Immature natural killer cell (primary cell): ENCODE results near the gene PPP1CB. TPM values are rescaled to one million over a fixed set of nuclear protein-coding genes. Genes with fewer than 3 reads are reported as not detected.

Experiments
- DNase-seq, 3 donors: peaks; one replicate each; pipeline ENCODE4 v3.0.0; 2022; ENCODE audit warnings: mixed read lengths in 1 of 3
- H3K27ac Mint-ChIP-seq, 6 donors: one replicate each; pipeline ENCODE4 v1.8.0; 2020; ENCODE audit warnings: mixed read lengths in 6 of 6, mild to moderate bottlenecking in 5 of 6, inconsistent platforms in 4 of 6, moderate library complexity in 3 of 6
- H3K27me3 Mint-ChIP-seq, 3 donors: one replicate each; pipeline ENCODE4 v1.8.0; 2020 to 2021; ENCODE audit warnings: low read depth in 3 of 3, mild to moderate bottlenecking in 3 of 3, mixed read lengths in 3 of 3, moderate library complexity in 3 of 3, inconsistent platforms in 1 of 3
- H3K36me3 Mint-ChIP-seq, 3 donors: one replicate each; pipeline ENCODE4 v1.8.0; 2020; ENCODE audit warnings: mixed read lengths in 3 of 3, inconsistent platforms in 2 of 3, mild to moderate bottlenecking in 2 of 3
- H3K4me1 Mint-ChIP-seq, 2 donors: one replicate each; pipeline ENCODE4 v1.8.0; 2020; ENCODE audit warnings: inconsistent platforms in 2 of 2, mild to moderate bottlenecking in 2 of 2, mixed read lengths in 2 of 2, moderate library complexity in 1 of 2
- H3K4me3 Mint-ChIP-seq, 5 donors: one replicate each; pipeline ENCODE4 v1.8.0; 2020; ENCODE audit warnings: mild to moderate bottlenecking in 5 of 5, mixed read lengths in 5 of 5, inconsistent platforms in 3 of 5, moderate library complexity in 3 of 5
- H3K9me3 Mint-ChIP-seq, 6 donors: one replicate each; pipeline ENCODE4 v1.8.0; 2020; ENCODE audit warnings: mild to moderate bottlenecking in 6 of 6, mixed read lengths in 6 of 6, inconsistent platforms in 4 of 6, moderate library complexity in 3 of 6
- polyA plus RNA-seq, 3 donors: library from polyadenylated mRNA; unstranded; fragments of 300-500 nt; fragmentation: Illumina TruSeq; gene quantifications; one replicate each; pipeline ENCODE4 v1.2.3, GENCODE V29; 2021

The PPP1CB gene
- polyA plus RNA-seq, 3 donors from 2014 or later: 62.1 to 104 (median 72.3) TPM

DNA sequence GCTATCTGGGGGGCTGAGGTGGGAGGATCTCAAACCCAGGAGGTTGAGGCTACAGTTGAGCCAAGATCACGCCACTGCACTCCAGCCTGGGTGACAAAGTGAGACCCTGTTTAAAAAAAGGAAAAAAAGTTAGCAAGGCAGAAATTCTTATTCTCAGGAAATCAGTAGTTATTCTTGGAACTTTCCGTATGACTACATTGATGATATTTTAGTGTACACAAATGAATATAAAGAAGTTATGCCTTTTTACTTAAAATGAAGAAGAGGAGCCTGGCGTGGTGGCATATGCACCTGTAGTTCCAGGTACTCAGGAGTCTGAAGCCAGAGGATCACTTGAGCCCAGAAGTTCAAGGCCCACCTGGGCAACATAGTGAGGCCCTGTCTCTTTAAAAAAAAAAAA lies 66.4 kb downstream of the PPP1CB start:
- Mint-ChIP-seq H3K36me3 (no peaks in the 10 kb centered on the region), H3K27me3 (peaks cover 0 to 2% (median 0%) of the 10 kb centered on the region in 3 donors), H3K9me3 (no peaks in the 10 kb centered on the region), H3K27ac (no peak overlapping the region), H3K4me3 (no peak overlapping the region), H3K4me1 (peaks cover 4 to 6% of the 10 kb centered on the region in 2 donors)
- no peak for DNase-seq

DNA sequence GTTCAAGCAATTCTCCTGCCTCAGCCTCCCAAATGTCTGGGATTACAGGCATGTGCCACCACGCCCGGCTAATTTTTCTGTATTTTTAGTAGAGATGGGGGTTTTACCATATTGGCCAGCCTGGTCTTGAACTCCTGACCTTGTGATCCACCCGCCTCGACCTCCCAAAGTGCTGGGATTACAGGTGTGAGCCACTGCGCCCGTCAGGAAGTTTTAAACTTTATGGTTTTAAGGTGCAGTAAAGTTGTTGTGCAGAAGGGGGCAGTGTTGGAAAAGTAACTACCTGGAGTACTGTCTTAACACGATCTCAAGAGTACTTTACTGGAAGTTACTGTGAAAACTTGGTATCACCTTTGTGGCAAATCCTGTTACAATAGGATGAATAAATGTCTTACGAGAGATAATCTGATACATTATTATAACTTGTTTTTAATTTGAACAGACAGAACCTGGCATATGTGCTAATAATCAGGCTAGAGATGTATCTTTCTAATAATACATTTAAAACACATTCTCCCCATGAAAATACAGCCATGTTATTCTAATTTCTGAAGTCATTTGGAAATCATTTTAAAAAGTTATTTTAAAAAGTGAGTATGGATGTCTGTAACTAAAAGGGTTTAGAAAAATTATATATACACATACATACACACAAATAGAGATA lies 69.8 kb downstream of the PPP1CB start:
- DNase-seq: peak; percentile 56 to 62 (median 57)
- peak overlapping the region in 2 of 6 donors; percentile 59 to 72 for H3K27ac Mint-ChIP-seq
- H3K4me3 Mint-ChIP-seq: no peak overlapping the region

DNA sequence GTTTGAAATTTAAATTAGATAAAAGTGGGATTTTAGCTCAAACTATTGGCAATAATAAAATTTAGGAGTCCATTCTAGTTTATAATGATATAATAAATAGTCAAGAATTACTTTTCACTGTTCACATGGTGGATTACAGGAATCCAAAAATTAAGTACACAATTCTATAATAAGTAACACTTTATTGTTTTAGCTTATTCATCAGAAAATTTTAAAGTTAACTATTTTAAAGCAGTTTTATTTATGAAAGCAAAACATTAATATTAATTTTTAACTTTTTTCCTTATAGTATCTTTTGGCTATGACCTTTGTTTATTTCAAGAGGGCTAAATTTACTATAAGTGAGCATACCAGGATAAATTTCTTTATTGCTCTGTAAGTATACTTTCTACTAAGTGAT lies 70.4 kb downstream of the PPP1CB start:
- DNase-seq: no peak
- Mint-ChIP-seq H3K9me3 (no peaks in the 10 kb centered on the region), H3K4me1 (peaks cover 4 to 6% of the 10 kb centered on the region in 2 donors), H3K27me3 (no peaks in the 10 kb centered on the region), H3K36me3 (no peaks in the 10 kb centered on the region), H3K27ac (no peak overlapping the region), H3K4me3 (no peak overlapping the region)

More for the DNA sequence above, 69.8 kb downstream of the PPP1CB start:
- peaks cover 0 to 2% (median 0%) of the 10 kb centered on the region in 3 donors for H3K27me3 Mint-ChIP-seq
- H3K9me3 Mint-ChIP-seq: no peaks in the 10 kb centered on the region
- H3K36me3 Mint-ChIP-seq: no peaks in the 10 kb centered on the region
- H3K4me1 Mint-ChIP-seq: peaks cover 4 to 6% of the 10 kb centered on the region in 2 donors

DNA sequence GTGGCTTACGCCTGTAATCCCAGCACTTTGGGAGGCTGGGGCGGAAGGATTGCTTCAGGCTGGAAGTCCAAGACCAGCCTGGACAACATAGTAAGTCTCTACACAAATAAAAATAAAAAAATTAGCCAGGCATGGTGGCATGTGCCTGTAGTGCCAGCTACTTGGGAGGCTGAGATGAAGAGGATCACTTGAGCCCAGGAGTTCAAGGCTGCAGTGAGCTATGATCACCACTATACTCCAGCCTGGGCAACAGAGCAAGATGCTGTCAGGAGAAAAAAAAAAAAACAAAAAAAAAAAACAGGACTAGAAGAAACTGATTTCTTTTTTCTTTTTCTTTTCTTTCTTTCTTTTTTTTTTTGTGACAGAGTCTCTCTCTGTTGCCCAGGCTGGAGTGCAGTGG lies 72.6 kb downstream of the PPP1CB start:
- Mint-ChIP-seq H3K27me3 (no peaks in the 10 kb centered on the region), H3K9me3 (no peaks in the 10 kb centered on the region), H3K27ac (no peak overlapping the region), H3K4me3 (no peak overlapping the region), H3K36me3 (no peaks in the 10 kb centered on the region), H3K4me1 (peaks cover 4 to 6% of the 10 kb centered on the region in 2 donors)
- no peak for DNase-seq

DNA sequence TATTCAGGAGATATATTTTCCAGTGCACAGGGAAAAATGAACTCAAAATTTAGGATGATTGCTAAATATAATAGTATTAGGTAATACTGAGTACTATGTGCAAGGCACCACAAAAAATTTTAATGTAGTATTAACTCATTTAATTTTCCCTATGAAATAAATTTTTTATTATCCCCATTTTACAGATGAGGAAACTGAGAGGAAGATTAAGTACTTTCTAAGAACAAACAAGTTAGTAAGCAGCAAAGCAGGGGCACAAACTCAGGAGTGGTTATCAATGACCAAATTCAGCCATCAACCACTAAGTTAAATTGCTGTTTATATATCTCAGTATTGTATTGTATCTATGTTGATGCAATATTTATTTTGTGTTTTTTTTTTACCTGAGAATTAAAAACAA lies 73.2 kb downstream of the PPP1CB start:
- DNase-seq: no peak
- no peaks in the 10 kb centered on the region for H3K36me3 Mint-ChIP-seq
- H3K27me3 Mint-ChIP-seq: no peaks in the 10 kb centered on the region
- H3K27ac Mint-ChIP-seq: no peak overlapping the region
- H3K4me1 Mint-ChIP-seq: peaks cover 4 to 6% of the 10 kb centered on the region in 2 donors
- no peak overlapping the region for H3K4me3 Mint-ChIP-seq
- no peaks in the 10 kb centered on the region for H3K9me3 Mint-ChIP-seq

DNA sequence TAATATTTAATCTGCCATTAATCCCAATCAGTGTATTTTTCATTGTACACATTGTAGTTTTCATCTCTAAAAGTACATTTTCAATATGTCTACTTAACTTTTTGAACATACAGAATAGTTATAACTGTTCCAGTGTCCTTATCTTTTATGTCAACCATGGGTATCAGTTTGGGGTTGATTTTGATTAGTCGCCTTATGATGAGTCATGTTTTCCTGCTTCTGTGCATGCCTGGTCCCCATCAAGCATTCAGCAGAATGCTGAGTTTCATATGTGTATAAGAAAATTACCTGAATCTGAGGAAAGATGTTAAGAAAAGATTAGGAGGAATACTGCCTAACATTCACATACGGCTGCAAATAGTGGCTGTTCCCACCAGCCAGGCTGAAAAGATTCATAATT lies 76.8 kb downstream of the PPP1CB start:
- Mint-ChIP-seq H3K4me1 (no peaks in the 10 kb centered on the region), H3K4me3 (no peak overlapping the region), H3K36me3 (no peaks in the 10 kb centered on the region), H3K27me3 (no peaks in the 10 kb centered on the region), H3K27ac (no peak overlapping the region), H3K9me3 (no peaks in the 10 kb centered on the region)
- DNase-seq: no peak

DNA sequence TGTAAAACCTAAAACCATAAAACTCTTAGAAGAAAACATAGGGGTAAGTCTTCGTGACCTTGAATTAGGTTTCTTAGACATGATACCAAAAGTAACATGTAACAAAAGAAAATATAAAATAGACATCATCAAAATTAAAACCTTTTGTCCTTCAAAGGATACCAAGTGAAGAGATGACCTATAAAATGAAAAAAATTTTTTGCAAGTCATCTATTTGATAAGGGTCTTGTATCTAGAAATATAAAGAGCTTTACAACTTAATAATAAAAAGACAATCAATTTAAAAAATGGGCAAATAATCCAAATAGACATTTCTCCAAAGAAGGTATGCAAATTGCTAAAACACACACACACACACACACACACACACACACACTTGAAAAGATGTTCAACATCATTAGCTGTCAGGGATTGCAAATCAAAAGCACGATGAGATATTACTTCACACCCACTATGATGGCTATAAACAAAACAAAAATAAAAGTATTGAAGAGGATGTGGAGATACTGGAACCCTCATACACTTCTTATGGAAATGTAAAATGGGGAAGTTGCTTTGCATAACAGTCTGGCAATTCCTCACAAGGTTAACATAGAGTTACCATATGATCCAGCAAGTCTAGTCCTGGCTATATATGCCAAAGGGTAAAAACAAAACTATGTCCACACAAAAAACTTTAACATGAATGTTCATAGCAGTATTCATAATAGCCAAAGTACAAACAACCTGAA lies 82.3 kb downstream of the PPP1CB start:
- peaks cover 0 to 5% (median 2%) of the 10 kb centered on the region in 3 donors for H3K27me3 Mint-ChIP-seq
- H3K36me3 Mint-ChIP-seq: no peaks in the 10 kb centered on the region
- no peaks in the 10 kb centered on the region for H3K4me1 Mint-ChIP-seq
- no peak for DNase-seq
- H3K27ac Mint-ChIP-seq: peak overlapping the region in 1 of 6 donors; percentile 46
- no peaks in the 10 kb centered on the region for H3K9me3 Mint-ChIP-seq
- H3K4me3 Mint-ChIP-seq: no peak overlapping the region

DNA sequence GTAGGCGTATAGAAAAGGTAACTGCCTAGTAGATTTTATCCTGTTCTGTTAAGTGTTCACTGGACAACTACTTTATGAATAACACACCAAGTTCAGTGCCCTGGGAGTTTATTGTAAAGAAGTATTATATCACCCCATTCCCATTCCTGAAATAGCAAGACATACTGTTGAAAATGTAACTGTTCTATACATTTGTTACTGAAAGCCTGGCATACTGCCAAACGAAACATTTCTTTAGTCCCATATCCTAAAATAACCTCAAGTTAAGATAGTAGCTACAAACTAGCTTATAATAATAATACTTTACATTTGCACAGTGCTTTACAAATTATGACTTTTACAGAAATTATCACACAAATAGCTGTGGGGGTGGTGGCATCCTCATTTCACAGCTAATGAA lies 84.2 kb downstream of the PPP1CB start:
- H3K4me1 Mint-ChIP-seq: no peaks in the 10 kb centered on the region

DNA sequence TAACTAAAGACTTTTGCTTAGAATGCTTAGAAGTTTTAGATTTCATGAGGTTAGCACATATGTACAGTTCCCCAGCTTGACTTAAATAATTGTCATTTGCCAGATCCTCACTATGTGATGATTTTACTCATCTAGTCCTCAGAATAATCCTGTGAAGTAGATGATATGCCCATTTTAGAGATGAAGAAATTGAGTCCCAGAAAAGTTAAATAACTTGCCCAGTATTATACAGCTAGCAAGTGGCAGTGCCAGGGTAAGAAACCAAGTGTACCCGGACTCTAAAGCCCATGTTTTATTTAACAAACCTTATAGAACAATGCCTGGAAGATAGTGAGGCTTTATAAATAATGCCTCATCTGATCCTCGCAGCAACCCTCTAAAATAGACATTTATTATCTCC lies 87.3 kb downstream of the PPP1CB start:
- H3K36me3 Mint-ChIP-seq: no peaks in the 10 kb centered on the region
- H3K27me3 Mint-ChIP-seq: peaks cover 0 to 5% (median 2%) of the 10 kb centered on the region in 3 donors

More for the DNA sequence above, 84.2 kb downstream of the PPP1CB start:
- no peak overlapping the region for H3K27ac Mint-ChIP-seq
- no peak for DNase-seq
- H3K36me3 Mint-ChIP-seq: no peaks in the 10 kb centered on the region
- H3K9me3 Mint-ChIP-seq: no peaks in the 10 kb centered on the region
- H3K27me3 Mint-ChIP-seq: peaks cover 0 to 5% (median 2%) of the 10 kb centered on the region in 3 donors
- H3K4me3 Mint-ChIP-seq: no peak overlapping the region

DNA sequence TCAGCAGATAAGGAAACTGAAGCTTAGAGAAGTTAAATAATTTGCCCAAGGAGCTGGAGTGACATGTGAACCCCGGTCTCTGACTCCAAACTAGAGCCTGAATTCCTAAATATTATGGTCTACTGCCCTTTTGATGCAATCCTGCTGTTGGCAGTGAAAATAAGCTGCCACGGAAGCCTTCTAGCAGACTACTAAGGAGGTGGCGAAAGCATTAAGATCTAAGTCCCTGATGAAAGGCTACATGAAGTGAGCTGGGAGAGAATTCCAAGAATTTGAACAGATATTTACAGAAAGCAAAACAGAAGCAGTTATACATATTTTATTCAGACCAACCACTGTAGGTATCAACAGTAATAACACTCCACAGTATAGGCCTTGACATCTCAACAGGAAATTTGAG lies 90.4 kb downstream of the PPP1CB start:
- peaks cover 0 to 9% (median 3%) of the 10 kb centered on the region in 3 donors for H3K36me3 Mint-ChIP-seq
- peak overlapping the region in 1 of 6 donors; percentile 20 for H3K27ac Mint-ChIP-seq
- DNase-seq: no peak
- no peaks in the 10 kb centered on the region for H3K9me3 Mint-ChIP-seq
- H3K4me3 Mint-ChIP-seq: no peak overlapping the region
- H3K4me1 Mint-ChIP-seq: no peaks in the 10 kb centered on the region
- peaks cover 0 to 2% (median 0%) of the 10 kb centered on the region in 3 donors for H3K27me3 Mint-ChIP-seq

More for the DNA sequence above, 87.3 kb downstream of the PPP1CB start:
- DNase-seq: no peak
- no peaks in the 10 kb centered on the region for H3K4me1 Mint-ChIP-seq
- no peak overlapping the region for H3K4me3 Mint-ChIP-seq
- no peaks in the 10 kb centered on the region for H3K9me3 Mint-ChIP-seq
- no peak overlapping the region for H3K27ac Mint-ChIP-seq

Other genes starting within 250 kb of the PPP1CB start
- not detected for gene SPDYA, start 59.0 kb downstream of the PPP1CB start, polyA plus RNA-seq
- gene TRMT61B, start 118.5 kb downstream of the PPP1CB start, polyA plus RNA-seq: 10 to 100 TPM; 13.1 to 20.5 (median 16.3) TPM
- 10 to 100 TPM; 14.2 to 24.6 (median 21.9) TPM for gene WDR43, start 142.8 kb downstream of the PPP1CB start, polyA plus RNA-seq
- 10 to 100 TPM in 1 of 3 donors, 1 to 10 TPM in 2; 3.1 to 13.0 (median 9.5) TPM for gene TOGARAM2, start 229.5 kb downstream of the PPP1CB start, polyA plus RNA-seq